HG03108 (cell line): ENCODE measurements around the gene TMEM238.
A peak's percentile ranks its signal among the peaks of the same experiment; 100 is the strongest.
"Not testable (repeated sequence)": the region's sequence is repeated elsewhere in the genome, so short reads cannot be mapped to it uniquely, and the experiment has no call there.

Experiments
- ATAC-seq: cut with Tn5 transposase; IDR thresholded peaks from one replicate; pipeline ENCODE4 v1.9.1; 2021; ENCODE audit warnings: moderate library complexity; ENCODE audit not compliant: unreplicated experiment

Gene TMEM238

DNA sequence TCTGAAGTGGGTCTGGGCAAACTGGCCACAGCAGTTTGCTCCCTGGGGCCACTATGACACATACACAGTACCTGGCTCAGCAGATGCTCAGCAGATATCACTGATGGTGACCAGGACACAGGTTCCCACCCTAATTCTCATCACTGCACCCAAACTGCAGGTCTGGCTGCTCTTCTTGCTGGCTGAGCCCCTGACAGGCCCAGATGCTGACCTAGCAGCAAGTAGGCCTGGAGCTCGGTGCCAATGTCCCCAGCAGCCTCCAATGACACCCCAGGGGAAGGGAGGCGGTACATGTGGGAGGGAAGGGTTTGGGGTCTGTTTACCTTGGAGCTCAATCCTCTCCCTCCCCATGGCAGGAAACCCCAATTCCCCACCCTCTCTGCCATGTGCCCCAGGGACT, 18.4 kb upstream of the TMEM238 start:
- ATAC-seq, result no peak

DNA sequence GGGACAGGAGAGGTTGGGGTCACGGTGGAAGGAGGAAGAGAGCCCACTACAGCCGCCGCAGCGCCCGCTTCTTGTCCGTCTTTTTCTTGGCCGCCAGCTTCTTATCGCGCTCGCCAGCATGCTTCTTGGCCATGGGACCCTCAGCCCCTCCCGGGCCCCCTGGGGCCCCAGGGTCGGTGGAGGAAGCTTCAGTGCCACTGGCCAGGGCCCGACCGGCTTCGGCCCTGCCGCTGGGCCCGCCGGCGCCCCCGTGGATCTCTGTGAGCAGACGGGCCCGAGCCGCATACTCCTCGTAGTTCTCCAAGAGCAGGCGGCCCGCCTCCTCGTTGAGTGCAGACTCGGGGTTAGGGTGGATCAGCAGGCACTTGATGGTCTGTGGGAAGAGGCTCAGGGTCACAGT, 17.3 kb upstream of the TMEM238 start:
- not testable (repeated sequence) for ATAC-seq

DNA sequence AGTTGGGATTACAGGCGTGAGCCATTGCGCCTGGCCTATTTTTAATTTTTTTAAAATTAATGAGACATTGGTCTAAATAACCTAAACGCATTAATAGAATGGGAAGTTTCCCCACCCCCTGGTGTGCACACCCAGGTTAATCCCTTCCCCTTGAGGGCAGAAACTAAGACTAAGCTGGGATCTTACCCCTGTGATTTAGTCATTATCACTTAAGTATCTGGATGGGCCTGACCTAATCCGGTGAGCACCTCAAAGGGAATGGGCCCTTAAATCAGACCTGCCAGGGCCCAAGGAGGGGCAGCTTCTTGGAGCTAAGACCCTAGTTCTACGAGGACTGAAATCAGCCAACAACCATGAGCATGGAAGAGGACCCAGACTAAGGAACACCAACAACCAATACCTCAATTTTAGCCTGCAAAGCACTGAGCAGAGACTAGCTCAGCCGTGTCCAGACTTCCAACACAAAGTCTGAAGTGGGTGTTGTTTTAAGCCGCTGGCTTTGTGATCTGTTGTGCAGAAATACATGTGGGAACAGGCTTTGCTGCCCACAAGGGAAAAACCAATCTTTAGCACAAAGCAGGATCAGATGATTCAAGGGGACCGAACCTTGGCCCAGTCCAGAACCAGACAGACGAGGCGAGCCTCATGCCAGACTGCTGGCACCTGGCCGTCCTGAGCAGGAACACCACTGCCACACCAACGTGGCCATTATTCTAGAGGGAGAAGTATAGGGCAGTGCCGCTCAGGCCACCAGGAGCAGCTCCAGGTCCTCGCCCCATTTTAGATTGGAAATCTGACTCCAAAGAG, 16.4 kb upstream of the TMEM238 start:
- ATAC-seq, result no peak

DNA sequence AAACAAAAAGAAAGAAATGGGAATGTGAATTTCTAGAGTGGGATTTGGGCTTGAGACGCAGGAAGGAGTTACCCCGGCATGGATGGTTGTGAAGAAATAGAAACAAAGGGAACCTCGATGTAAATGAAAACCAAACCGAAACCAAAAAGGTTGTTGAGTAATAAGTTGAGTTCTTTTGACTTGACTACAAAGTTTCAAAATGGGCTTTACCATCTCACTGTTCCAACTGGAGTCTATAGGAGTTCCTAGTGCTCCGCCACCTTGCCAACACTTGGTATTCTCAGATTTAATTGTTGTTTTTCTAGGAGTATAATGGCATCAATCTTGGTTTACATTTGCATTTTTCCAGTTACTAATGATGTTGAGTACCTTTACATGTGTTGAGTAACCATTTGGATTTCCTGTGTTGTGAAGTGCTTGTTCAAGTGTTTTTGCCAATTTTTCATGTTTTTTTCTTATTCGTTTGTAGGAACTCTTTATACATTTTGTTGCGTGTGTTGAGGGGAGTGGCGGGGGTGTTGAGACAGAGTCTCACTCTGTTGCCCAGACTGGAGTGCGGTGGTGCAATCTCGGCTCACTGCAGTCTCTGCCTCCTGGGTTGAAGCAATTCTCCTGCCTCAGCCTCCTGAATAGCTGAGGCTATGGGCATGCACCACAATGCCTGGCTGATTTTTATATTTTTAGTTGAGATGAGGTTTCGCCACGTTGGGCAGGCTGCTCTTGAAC, 14.3 kb upstream of the TMEM238 start:
- ATAC-seq, result no peak

DNA sequence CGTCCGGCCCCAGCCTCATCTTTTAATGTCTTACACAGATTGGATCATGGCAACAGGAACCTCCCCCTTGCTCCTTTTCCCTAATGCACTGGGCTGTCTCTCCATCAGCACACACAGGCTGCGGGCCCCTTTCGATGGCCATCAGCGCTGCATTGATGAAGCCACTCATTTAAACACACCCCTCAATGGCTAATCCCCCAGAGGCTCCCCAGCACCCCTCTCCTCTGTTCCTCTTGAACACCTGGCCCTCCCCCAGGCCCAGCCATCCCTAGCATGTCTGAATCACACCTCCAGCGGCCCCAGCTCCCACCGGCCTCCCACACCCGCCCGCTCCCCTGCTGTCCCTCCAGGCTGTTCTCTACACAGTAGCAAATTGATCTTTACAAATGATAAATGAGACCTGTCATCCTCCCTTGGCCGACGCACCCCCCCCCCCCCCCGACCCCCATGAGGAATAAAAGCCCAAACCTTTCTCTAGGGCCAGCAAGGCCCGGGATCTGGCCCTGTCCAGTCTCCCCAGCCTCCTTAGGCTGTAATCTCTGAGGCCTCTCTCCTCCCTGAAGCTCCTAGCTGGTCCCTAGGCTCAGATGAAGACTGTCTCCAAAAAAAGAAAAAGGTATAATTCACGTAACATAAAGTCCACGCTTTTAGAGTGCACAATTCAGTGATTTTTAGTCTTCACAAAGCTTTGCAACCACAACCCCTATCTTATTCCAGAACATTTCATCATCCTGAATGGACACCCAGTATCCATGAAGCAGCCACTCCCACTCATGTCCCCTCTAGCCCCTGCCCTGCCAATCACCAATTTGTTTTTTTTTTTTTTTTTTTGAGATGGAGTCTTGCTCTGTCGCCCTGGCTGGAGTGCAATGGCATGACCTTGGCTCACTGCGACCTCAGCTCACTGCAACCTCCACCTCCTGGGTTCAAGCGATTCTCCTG, 9.0 kb upstream of the TMEM238 start:
- no peak for ATAC-seq

DNA sequence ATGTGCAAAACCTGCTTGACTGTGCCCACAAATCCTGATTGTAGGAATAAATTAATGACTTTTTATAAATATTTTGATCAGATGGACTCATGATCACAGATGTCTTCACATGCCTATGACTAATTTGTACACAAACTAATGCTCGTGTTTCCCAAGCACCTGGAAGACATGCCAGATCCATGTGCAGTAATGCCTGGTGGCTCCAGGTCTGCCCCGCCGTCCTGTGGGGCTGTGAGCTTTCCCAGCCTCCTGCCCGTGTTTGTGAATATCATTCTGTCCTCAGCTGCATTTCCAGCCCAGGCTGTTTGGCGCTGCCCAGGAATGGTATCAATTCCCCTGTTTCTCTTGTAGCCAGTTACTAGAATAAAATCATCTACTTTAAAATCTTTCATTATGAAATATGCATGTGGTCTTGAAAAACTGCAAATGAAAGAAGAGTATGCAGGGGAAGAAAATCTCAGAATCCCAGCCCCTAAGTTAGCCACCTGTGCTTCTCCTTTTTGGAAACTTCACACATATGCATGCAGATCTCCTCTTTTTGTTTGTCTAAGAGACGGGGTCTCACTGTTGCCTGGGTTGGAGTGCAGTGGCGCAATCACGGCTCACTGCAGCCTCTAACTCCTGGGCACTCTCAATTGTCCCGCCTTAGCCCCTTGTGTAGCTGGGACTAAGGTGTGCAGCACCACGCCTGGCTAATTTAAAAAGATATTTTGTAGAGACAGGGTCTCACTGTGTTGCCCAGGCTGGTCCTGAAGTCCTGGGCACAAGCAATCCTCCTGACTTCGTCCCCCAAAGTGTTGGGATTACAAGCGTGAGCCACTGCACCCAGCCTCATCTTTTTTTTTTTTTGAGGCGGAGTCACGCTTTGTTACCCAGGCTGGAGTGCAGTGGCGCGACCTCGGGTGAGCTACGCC, 7.9 kb upstream of the TMEM238 start:
- ATAC-seq, result no peak

DNA sequence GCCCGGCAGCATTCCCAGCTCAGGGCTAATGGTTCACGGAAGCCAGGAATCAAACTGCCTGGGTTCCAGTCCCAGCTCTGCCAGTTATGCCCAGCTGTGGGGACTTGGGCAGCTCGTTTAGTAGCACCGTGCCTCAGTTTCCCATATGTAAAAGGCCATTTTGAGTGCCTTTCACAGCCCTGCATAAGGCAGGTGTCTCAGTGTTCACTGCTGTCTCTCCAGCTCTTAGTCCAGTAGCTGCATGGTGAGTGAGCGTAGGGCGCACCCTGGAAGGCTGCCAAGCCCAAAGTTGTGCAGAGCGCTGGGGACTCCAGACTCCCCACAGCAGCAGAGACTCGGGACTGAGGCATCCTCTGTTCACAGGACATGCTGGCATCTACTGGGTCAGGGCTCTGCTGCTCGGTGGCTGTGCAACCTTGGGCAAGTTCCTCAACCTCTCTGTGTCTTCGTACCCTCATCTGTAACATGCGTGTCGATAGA, 7.1 kb upstream of the TMEM238 start:
- ATAC-seq, result no peak

DNA sequence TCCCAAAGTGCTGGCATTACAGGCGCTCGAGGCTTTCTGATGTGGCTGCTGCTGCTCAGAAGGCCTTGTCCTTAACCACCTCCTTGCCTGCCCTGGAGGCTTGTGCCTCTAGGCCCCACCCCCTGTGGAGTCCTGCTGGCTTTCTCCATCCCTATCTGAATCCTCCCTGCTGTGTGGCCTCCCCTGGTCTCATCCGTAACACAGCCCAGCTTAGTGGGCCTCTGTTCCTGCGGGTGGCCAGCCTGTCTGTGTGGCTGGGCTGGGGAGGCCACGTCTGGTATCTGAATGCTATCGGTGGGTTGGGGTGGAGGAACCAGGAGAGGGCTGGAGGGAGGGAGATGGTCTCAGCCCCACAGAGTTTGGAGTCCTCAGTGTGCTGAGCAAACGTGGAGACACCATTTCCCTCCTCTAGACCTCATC, 6.4 kb upstream of the TMEM238 start:
- no peak for ATAC-seq

DNA sequence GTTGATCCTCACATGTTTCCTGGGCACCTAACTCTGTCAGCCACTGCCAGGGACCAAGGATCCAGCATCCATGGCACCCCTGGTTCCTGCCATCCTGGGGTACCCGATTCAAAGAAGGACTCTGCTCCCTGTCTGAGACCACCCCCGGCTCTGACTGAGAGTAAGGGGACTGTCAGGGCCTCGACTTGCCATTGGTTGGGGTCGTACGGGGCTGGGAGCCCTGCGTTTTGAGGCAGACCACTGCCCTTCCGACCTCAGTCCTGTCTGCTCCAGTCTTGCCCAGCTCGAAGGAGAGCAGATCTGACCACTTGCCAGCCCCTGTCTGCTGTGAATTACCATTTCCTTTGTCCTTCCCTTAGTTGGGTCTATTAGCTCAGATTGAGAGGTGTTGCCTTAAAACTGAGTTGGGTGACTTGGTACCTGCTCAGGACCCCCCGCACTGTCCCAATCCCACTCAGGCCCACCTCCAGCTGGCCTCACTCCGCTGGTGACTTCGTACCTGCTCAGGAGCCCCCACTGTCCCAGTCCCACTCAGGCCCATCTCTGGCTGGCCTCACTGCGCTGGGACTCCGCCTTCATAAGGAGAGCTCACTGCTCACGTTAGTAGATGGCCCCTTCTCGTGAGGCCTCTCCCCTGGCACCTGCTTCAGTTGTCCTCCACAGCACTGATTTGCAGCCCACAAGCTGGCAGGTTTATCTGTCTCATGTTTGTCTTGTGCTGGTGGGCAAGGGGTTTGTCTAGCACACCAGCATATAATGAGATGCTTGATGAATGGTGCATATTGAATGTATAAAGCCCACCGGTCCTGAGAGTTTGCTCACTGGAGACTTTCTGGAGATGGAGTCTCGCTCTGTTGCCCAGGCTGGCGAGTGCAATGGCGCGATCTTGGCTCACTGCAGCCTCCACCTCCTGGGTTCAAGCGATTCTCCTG, 5.6 kb upstream of the TMEM238 start:
- no peak for ATAC-seq

DNA sequence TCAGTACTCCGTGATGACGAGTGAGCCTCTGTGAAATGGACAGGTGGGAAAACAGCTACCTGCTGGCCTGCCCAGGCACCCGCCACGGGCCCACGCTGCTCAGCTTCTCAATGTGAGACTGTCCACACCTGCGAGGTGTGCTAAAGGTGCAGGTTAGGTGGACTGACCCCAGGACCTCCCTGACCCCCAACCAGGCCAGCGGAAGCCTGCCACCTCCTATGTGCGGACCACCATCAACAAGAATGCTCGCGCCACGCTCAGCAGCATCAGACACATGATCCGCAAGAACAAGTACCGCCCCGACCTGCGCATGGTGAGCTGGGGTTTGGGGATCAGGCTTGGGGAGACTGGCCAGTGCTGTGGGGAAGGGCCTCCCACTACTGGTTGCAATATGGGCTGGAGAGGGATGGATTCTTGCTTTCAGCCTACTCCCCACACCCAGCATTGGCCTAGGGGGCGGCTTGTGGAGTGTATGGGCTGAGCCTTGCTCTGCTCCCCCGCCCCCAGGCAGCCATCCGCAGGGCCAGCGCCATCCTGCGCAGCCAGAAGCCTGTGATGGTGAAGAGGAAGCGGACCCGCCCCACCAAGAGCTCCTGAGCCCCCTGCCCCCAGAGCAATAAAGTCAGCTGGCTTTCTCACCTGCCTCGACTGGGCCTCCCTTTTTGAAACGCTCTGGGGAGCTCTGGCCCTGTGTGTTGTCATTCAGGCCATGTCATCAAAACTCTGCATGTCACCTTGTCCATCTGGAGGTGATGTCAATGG, 3.8 kb upstream of the TMEM238 start:
- no peak for ATAC-seq

DNA sequence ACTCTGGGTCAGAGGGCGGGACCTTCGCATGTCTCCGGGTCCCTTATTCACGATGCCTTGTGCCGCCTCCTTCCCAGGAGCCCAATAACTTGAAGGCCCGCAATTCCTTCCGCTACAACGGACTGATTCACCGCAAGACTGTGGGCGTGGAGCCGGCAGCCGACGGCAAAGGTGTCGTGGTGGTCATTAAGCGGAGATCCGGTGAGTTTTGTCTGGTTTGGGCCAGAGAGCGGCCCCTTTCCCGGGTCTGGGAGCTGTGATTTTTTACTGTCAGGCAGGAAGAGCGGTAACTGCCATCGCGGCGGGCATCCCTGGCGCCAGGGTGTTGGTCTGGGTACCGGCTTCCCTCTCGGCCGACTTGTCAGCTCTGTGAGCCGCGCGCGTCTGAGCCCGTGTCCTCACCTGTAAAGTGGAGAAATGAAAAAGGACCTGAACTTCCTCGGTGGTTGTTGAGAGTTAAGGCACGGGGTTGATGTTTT, 2.4 kb upstream of the TMEM238 start:
- ATAC-seq, result no peak

DNA sequence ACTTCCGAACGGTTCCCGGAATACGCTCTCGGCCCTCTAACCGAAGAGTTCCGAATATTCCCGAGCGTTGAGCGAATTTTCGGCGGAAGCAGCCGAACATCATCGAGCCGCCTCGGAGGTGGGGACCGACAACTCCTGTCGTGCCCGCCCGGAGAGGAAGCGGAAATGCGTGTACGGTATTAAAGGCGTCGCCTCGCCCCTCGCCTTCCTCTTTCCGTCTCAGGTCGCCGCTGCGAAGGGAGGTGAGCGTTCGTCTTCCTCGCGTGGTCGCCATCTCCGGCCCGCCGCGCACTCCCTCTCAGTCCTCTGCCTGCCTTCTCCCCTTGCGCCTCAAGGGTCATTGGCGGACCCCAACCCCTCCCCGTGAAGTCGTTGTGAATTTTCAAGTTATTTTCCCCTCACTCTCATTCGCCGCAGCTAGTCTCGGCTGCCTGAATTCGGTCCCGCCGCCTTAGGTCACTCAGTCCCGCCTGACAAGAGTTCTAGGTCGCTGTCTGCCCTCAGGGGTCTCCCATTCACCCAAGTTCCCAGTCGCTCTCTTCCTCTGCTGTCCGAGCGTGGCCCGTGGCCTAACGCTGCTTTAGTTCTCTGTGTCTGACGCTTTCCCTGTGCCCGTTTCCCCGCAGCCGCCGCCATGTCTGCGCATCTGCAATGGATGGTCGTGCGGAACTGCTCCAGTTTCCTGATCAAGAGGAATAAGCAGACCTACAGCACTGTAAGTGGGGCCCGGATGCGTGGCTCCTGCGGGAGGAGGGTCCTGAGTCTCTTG, 1.8 kb upstream of the TMEM238 start, which contains the start of gene RPL28:
Gene RPL28, plus strand, starts transcription at position 209 of the 769 bp plus-strand sequence. Its CDS starts 426 bp downstream, at position 635.
- ATAC-seq, result peak; percentile 53

DNA sequence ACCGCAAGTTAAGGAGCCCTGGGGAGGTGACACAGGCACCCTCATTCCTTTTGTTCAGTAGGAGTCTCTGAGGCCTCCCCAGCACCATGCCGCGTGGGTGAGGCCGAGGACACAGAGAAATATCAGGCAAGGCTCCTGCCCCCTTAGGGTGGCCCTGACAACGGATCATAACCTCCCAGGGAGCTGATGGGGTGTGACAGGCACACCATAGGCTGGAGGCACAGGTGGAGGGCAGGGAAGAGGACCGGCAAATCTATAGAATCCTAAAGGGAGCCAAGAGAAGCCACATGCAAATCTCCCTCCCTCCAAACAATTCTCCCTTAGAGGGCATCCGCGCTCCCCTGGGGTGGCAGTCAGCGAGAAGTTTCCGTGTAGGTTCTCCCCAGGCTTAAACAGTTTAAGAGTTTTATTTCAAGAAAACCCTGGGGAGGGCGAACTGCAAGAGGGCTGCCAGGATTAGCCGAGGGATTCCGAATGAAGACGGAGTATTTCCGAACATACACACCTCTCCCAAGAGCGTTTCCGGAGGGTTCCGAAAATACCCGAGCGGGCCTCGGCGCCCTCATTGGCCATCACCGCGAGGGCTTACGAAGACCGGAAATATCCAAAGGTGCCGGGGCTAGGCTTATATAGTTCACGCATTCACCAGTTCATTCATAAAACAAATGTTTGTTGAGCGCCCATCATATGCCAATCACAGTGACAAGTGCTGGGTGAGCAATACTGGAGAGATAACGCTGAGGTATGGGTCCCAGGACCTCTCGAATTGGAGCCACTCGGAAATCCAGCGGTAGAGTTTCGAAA, 1.0 kb upstream of the TMEM238 start:
- ATAC-seq, result peak; percentile 59

DNA sequence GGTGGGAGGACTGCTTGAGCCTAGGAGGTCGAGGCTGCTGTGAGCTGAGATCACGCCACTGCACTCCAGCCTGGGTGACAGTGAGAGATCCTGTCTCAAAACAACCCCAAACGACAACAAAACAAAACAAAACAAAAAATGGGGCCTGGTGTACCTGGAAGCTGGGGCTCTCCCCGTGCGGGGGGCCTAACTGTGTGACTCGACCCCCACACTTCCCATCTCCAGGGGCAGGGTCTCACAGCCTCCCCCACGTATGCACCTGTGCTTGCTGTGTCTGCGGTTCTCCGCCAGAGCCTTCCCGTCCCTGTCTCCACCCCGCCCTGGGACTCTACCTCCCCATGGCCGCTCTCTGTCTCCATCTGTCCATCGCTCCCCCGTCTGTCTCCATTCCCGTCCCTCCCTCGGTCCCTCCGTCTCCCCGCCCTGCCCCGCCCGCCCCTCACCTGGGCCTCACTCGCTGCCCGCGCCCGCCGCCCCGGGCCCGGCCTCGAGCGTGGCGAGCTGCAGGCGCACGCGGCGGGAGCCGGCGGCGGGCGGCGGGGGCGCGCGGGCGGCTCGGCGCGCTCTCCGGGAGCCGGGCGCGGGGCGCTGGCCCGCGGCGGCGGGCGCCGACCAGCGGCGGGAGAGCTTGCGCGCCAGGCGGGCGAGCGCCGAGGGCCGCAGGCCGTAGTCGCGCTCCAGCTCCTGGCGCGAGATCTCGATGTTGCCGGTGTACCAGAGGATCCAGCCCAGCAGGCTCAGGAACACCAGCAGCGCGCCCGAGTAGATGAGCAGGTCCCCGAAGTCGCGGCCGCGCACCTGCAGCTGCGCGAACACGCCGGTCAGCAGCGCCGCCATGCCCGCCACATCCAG, 587 bp downstream of the TMEM238 start:
- ATAC-seq, result no peak

DNA sequence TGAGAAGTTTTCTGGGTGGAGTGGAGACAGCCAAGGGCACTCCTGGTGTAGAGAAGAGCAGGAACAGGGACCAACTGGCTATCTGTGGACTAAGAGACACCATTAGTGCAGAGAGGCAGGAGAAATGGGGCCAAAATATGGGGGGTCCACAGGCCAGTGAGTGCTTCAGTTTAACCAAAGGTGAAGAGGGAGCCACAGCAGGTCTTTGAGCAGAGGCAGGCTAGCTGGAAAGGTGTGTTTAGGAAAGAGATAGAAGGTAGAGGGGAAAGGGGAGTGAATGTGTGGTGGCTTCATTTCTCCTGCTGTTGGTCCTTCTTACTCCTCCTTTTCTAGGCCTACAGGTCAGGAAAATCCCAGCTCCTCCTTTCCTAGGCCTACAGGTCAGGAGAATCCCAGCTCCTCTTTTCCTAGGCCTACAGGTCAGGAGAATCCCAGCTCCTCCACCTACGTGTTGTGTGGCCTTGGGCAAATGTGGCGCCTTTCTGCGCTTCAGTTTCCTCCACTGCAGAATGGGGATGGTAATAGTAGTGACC, 1.5 kb downstream of the TMEM238 start:
- ATAC-seq, result no peak
